Activated T-cell treated with anti-CD3 and anti-CD28 coated beads, Interleukin-2, amount 50 U/mL, for 48 hours (primary cell): ENCODE data around the gene DGKG.

Experiments
- DNase-seq, 2 experiments: peaks; one replicate each; pipeline ENCODE4 v3.0.0-alpha.2; 2020

DGKG gene

GRCh38 chr3:186316666-186317260, 45.3 kb downstream of the DGKG start:
- no peak for DNase-seq

- DNase-seq = no peak
These were observed 46.3 kb downstream of the DGKG start for GRCh38 chr3:186315581-186316354.

GRCh38 chr3:186314896-186315295, 47.1 kb downstream of the DGKG start:
- no peak for DNase-seq

GRCh38 chr3:186311441-186311840, 50.6 kb downstream of the DGKG start:
- no peak for DNase-seq

GRCh38 chr3:186308549-186308948, 53.5 kb downstream of the DGKG start:
- no peak for DNase-seq

- no peak for DNase-seq
These were observed 54.3 kb downstream of the DGKG start for GRCh38 chr3:186307594-186308221.

- no peak for DNase-seq
These were observed 56.7 kb downstream of the DGKG start for GRCh38 chr3:186305286-186305685.

GRCh38 chr3:186303965-186304364, 58.1 kb downstream of the DGKG start:
- no peak for DNase-seq

- no peak for DNase-seq
These were observed 62.7 kb downstream of the DGKG start for GRCh38 chr3:186299327-186299726.

GRCh38 chr3:186298876-186299275, 63.2 kb downstream of the DGKG start:
- no peak for DNase-seq

GRCh38 chr3:186290796-186291195, 71.2 kb downstream of the DGKG start:
- no peak for DNase-seq

- no peak for DNase-seq
These were observed 74.3 kb downstream of the DGKG start for GRCh38 chr3:186287711-186288110.

- DNase-seq = no peak
These were observed 75.9 kb downstream of the DGKG start for GRCh38 chr3:186286114-186286513.

- no peak for DNase-seq
These were observed 77.4 kb downstream of the DGKG start for GRCh38 chr3:186284661-186285060.

- no peak for DNase-seq
These were observed 77.7 kb downstream of the DGKG start for GRCh38 chr3:186284349-186284652.

GRCh38 chr3:186283651-186284348, 78.2 kb downstream of the DGKG start:
- no peak for DNase-seq

- no peak for DNase-seq
These were observed 78.9 kb downstream of the DGKG start for GRCh38 chr3:186283096-186283495.

- DNase-seq = no peak
These were observed 80.9 kb downstream of the DGKG start for GRCh38 chr3:186281176-186281575.

GRCh38 chr3:186280737-186281136, 81.3 kb downstream of the DGKG start:
- DNase-seq = no peak

- DNase-seq = no peak
These were observed 84.6 kb downstream of the DGKG start for GRCh38 chr3:186277268-186277909.

GRCh38 chr3:186275436-186275835, 86.6 kb downstream of the DGKG start:
- DNase-seq = no peak

GRCh38 chr3:186273586-186273985, 88.4 kb downstream of the DGKG start:
- DNase-seq = no peak

GRCh38 chr3:186270701-186271100, 91.3 kb downstream of the DGKG start:
- no peak for DNase-seq
